ENCODE measurements around the gene PDE2A. TPM values are rescaled to one million over a fixed set of nuclear protein-coding genes. Genes with fewer than 3 reads are reported as not detected.

Gene PDE2A
- total RNA-seq, 2 donors from 2014 or later, result 3.7 to 13.3 TPM

GRCh38 chr11:72584939-72585597 lies 89.2 kb downstream of the PDE2A start:
- Mint-ChIP-seq H3K4me1 (peaks cover 1% of the 10 kb centered on the region), H3K36me3 (ENCODE audit: low read depth) (no peaks in the 10 kb centered on the region), H3K9me3 (no peaks in the 10 kb centered on the region), H3K27ac (no peak overlapping the region), H3K4me3 (peak overlapping the region; percentile 38), H3K27me3 (ENCODE audit: insufficient read depth) (peaks cover 73% of the 10 kb centered on the region)
- Histone ChIP-seq H3K36me3 (ENCODE audit: control insufficient read depth, insufficient read depth, low read length) (no peaks in the 10 kb centered on the region), H3K9me3 (ENCODE audit: control insufficient read depth, low read length) (no peaks in the 10 kb centered on the region), H3K27ac (ENCODE audit: low read depth, low read length) (no peak overlapping the region), H3K27me3 (ENCODE audit: control insufficient read depth, insufficient read depth, low read length, poor library complexity, severe bottlenecking) (peaks cover 77% of the 10 kb centered on the region), H3K9ac (ENCODE audit: extremely low read depth, low read length, poor library complexity, severe bottlenecking) (no peak overlapping the region), H3K4me3 (ENCODE audit: low read length) (no peak overlapping the region), H3K4me1 (ENCODE audit: control insufficient read depth, insufficient read depth, low read length) (no peaks in the 10 kb centered on the region)
- WGBS, 2 experiments (ENCODE audit: insufficient coverage in 1 of 2, insufficient read length in 1 of 2), result 50 to 55% methylated on average over 10 to 12 of the region's 12 CpGs
- TF ChIP-seq, protein P1, sequence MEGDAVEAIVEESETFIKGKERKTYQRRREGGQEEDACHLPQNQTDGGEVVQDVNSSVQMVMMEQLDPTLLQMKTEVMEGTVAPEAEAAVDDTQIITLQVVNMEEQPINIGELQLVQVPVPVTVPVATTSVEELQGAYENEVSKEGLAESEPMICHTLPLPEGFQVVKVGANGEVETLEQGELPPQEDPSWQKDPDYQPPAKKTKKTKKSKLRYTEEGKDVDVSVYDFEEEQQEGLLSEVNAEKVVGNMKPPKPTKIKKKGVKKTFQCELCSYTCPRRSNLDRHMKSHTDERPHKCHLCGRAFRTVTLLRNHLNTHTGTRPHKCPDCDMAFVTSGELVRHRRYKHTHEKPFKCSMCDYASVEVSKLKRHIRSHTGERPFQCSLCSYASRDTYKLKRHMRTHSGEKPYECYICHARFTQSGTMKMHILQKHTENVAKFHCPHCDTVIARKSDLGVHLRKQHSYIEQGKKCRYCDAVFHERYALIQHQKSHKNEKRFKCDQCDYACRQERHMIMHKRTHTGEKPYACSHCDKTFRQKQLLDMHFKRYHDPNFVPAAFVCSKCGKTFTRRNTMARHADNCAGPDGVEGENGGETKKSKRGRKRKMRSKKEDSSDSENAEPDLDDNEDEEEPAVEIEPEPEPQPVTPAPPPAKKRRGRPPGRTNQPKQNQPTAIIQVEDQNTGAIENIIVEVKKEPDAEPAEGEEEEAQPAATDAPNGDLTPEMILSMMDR (conservative IDR thresholded peaks at IDR 0.05), result no peak
- no peak for DNase-seq

- H3K27ac ChIP-seq (ENCODE audit: low read depth, low read length), result no peak overlapping the region
- Mint-ChIP-seq H3K36me3 (ENCODE audit: low read depth) (no peaks in the 10 kb centered on the region), H3K27me3 (ENCODE audit: insufficient read depth) (peaks cover 67% of the 10 kb centered on the region), H3K9me3 (no peaks in the 10 kb centered on the region), H3K27ac (no peak overlapping the region), H3K4me1 (peaks cover 1% of the 10 kb centered on the region), H3K4me3 (peak overlapping the region; percentile 38)
- H3K4me1 ChIP-seq (ENCODE audit: control insufficient read depth, insufficient read depth, low read length), result no peaks in the 10 kb centered on the region
- H3K36me3 ChIP-seq (ENCODE audit: control insufficient read depth, insufficient read depth, low read length), result no peaks in the 10 kb centered on the region
- H3K9ac ChIP-seq (ENCODE audit: extremely low read depth, low read length, poor library complexity, severe bottlenecking), result no peak overlapping the region
- TF ChIP-seq, protein P1 (conservative IDR thresholded peaks at IDR 0.05), result no peak
- WGBS, 2 experiments (ENCODE audit: insufficient coverage in 1 of 2, insufficient read length in 1 of 2), result 0 to 21% methylated on average over 2 to 59 of the region's 59 CpGs
- H3K27me3 ChIP-seq (ENCODE audit: control insufficient read depth, insufficient read depth, low read length, poor library complexity, severe bottlenecking), result peaks cover 77% of the 10 kb centered on the region
- DNase-seq, result peak; percentile 83
- no peaks in the 10 kb centered on the region for H3K9me3 ChIP-seq (ENCODE audit: control insufficient read depth, low read length)
- H3K4me3 ChIP-seq (ENCODE audit: low read length), result no peak overlapping the region
Measured at GRCh38 chr11:72584293-72584938, 89.8 kb downstream of the PDE2A start.

- no peak overlapping the region for H3K4me3 ChIP-seq (ENCODE audit: low read length)
- no peaks in the 10 kb centered on the region for H3K36me3 ChIP-seq (ENCODE audit: control insufficient read depth, insufficient read depth, low read length)
- H3K9me3 Mint-ChIP-seq, result no peaks in the 10 kb centered on the region
- no peak for DNase-seq
- peaks cover 61% of the 10 kb centered on the region for H3K27me3 Mint-ChIP-seq (ENCODE audit: insufficient read depth)
- no peaks in the 10 kb centered on the region for H3K9me3 ChIP-seq (ENCODE audit: control insufficient read depth, low read length)
- peaks cover 70% of the 10 kb centered on the region for H3K27me3 ChIP-seq (ENCODE audit: control insufficient read depth, insufficient read depth, low read length, poor library complexity, severe bottlenecking)
- WGBS, 2 experiments (ENCODE audit: insufficient coverage in 1 of 2, insufficient read length in 1 of 2), result 84 to 87% methylated on average over 5 to 18 of the region's 22 CpGs
- peaks cover 1% of the 10 kb centered on the region for H3K4me1 Mint-ChIP-seq
- no peak overlapping the region for H3K9ac ChIP-seq (ENCODE audit: extremely low read depth, low read length, poor library complexity, severe bottlenecking)
- H3K36me3 Mint-ChIP-seq (ENCODE audit: low read depth), result no peaks in the 10 kb centered on the region
- no peak overlapping the region for H3K27ac Mint-ChIP-seq
- no peak overlapping the region for H3K27ac ChIP-seq (ENCODE audit: low read depth, low read length)
- H3K4me1 ChIP-seq (ENCODE audit: control insufficient read depth, insufficient read depth, low read length), result no peaks in the 10 kb centered on the region
- TF ChIP-seq, protein P1 (conservative IDR thresholded peaks at IDR 0.05), result no peak
- H3K4me3 Mint-ChIP-seq, result peak overlapping the region; percentile 38
Measured at GRCh38 chr11:72583616-72584292, 90.5 kb downstream of the PDE2A start.

All from endodermal cell (in vitro differentiated cells).